ENCODE measurements around the gene GNG2.

The GNG2 gene

DNA sequence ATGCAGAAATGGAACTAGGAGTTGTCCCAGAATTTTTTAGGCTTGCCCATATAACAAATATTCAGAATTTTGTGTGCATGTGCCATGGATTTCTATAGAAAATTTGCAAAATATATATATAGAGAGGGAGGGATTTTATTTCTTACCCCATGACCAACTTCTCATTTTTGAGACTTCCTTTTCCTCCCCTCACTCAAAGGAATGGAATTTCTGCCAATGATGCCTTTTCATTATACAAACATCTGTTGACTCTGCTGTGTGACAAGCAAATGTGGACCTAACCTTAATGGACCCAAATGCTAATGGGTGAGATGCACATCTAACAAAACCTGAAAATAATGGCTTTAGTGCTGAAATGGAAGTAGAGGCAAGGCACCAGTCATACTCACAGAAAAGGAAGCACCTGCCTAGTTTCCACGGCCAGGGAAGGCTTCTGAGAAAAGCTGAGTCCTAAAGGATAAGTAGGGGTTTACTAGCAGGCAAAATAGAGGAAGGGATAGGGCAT, 3.6 kb upstream of the GNG2 start:
- no peak for DNase-seq (ENCODE audit: low read depth)

DNA sequence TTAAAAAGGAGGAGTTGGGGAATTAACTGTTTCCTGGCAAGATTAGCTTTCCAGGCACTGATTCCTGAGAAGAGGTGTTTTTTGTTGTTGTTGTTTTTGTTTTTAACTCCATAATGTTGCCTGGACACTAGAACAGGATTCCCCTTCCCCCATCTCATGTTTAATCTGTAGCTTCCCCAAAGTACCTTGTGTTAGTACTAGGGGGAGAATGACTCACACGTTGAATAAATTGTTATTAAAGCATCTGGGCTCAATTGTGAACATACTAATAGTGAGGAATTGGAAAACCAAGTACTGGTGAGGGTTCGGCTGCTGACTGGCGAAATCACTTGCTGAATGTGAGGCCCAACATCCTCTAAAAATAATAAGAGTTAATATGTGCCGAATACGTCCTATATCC, 1.3 kb upstream of the GNG2 start:
- DNase-seq (ENCODE audit: low read depth), result no peak

DNA sequence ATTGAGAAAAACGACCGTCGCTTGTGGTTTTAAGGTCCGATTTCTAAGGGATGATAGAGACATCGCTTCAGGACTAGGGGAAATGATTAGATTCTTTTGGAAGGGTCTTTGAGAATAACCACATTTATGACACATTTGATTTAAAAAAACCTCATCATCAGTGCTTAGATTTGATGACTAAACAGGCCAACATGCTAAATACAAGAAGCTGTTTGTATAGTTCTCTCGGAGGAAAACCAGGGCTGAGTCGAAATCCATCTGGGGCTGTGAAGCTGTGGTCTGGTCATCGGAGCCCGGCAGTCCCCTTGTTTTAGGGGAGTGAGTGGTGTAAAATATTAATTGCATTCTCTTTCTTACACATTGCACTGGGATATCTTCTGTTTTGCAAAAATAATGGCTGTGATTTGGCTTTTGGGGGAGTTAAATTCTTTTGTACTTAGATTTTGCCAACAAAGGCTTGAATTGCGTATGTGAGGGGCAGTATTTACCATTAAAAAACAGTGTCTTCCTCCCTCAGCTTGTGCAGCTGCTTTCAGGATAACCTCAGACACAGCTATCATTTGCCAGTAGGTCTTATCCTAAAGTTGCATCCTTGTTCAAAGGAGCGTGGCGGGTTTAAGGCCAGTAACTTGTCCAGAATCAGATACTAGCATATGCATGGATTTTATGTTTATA, 550 bp downstream of the GNG2 start:
- DNase-seq (ENCODE audit: low read depth), result no peak

DNA sequence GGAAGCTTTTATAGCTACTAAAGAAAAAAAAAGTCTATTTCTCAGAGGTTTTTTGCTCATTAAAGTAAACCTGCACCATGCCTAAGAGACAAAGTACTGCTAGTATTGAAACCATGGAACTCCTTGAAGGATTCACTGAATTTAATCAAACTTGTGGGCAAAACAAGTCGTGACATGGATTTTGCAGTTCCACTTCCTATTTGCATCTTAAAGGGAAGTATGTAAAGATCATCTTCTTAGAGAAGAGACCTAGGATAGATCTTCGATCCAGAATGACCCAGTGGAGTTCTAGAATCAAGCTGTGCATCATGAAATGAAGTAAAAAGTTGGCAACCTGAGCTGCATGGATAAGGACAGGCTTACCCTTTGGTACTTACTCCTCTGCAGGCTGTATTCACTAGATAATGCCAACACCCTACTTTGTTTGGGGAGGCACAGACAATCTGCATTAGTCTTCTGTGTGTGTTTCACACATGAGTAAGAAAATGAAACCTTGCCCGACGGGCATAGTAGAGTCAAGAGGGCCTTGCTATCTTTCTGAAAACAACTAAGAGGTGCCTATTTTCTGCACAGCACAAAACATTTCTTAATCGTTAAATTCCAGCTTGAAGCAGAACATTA, 1.9 kb downstream of the GNG2 start:
- DNase-seq (ENCODE audit: low read depth), result no peak

DNA sequence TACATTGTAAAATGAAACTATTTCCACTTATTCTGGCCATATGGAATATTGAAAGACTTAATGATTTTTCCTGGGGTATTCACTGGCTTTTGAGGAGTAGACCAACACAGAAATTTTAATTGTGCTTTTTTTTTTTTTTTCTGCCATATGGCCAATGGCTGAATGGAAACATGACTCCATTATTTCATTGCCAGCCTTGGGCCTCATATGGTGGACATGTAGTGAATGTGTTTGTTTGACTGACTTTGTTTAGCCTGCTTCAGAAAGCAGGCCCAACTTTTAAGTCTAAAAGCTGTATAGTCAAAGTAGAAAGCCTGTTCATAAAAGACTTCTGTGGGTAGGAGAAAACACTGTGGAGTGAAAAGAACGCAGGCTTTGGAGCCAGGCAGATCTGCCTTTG, 2.4 kb downstream of the GNG2 start:
- no peak for DNase-seq (ENCODE audit: low read depth)

DNA sequence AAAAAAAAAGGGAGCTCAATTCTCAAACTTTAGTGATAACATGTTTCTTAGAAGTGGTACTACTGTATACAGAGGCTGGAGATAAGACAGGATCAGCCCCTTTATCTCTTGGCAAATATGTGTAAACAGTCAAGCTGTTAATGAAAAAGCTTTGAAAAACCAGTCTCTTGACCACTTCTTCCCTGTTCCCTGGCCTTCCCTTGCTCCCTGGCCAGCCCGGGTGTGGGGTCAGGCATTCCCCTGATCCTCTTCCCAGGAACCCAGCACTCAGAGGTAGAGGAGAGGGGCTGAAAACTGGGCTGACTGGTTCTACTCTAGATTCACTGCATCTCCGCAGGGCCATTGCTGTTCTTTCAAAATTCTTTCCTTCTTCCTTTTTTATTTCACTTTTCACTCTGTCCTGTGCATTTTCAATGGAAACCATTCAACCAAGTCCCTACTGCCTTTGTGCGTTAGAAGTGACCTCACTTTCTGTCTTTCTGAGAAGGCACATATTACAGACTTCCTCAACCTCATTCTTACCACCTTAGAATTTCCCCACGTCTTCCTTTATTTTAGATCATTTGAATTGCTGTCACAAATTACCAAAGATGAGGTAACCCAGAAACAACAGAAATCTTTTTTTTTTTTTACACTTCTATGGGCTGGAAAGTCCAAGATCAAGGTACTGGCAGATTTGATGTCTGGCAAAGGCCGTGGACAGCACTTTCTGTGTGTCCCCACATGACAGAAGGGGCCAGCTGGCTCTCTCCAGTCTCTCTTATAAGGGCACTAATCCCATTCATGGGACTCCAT, 5.7 kb downstream of the GNG2 start:
- DNase-seq (ENCODE audit: low read depth), result no peak

DNA sequence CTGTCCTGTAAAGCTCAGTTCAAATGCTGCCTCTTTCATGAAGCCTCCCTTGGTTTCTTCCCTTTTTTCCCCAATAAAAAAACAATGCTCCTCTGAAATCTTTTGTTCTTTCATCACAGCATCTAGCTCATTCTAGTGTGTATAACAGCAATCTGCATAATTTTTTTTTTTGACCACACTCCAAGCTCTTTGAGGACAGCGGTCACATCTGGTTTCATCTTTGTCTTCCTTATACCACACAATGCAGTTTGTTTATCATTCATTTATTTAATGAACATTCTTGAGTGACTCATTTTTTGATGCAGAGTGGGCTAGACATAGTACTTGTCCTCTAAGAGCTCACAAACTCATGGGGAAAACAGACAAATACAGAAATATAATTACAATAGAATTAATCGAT, 7.3 kb downstream of the GNG2 start:
- no peak for DNase-seq (ENCODE audit: low read depth)

DNA sequence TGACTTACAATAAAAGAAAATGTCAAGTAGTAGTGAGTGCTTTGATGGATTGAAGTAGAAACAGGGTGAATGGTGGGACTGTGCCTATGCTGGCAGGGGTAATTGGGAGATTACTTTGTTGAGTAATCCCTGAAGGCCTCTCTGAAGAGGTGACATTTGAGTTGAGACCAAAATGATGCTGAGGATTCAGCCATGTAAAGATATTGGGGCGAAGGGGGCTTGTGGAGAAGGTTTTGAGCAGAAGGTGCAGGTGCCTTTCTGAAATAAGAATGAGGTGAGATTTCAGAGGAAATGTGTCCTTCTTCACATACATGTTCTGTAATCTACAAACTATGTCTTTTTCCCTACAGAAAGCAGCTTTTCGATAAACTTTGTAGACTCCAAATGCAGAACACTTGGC, 8.0 kb downstream of the GNG2 start:
- DNase-seq (ENCODE audit: low read depth), result no peak

DNA sequence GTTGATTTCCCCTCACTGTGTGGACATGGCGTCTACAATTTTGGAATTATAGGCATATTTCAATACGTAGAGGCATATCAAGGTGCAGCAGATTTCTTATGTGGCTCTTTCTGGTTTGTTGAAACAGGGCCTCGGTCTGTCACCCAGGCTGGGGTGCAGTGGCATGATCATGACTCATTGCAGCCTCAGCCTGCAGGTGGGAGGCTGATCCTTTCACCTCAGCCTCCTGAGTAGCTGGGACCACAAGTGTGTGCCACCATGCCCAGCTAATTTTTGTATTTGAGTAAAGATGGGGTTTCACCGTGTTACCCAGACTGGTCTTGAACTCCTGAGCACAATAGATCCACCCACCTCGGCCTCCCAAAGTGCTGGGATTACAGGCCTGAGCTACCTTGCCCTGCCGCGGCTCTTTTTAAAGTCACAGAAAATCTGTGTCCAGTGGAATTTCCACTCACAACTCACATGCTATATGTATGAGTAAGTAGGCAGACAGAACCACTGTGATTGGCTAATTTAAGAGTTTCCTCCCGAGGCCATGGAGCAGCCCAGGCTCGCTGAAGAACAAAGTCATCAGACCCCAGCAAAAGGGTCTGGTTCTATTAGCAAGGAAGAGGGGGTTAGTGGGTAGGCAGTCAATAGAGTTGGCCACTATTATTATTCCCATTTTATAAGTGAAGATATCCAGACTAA, 9.1 kb downstream of the GNG2 start:
- DNase-seq (ENCODE audit: low read depth), result no peak

DNA sequence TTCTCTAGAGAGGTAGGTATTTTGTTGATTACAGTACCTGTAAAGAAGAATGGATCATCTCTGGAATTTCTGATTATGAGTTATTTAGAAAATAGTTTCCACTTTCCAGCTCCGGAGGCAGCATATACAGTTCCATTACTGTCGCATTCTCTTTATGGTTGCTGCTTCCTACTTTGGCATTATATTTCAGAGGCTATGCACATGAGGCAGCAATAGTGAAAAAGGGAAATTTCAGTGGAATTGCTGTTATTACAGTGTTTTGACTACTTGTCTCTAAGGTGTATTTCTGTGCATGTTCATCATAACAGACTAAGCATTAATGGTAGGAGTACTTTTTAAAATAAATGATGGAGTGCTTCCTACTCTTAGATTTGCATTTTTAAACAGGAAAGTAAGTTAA, 10.2 kb downstream of the GNG2 start:
- DNase-seq (ENCODE audit: low read depth), result no peak

DNA sequence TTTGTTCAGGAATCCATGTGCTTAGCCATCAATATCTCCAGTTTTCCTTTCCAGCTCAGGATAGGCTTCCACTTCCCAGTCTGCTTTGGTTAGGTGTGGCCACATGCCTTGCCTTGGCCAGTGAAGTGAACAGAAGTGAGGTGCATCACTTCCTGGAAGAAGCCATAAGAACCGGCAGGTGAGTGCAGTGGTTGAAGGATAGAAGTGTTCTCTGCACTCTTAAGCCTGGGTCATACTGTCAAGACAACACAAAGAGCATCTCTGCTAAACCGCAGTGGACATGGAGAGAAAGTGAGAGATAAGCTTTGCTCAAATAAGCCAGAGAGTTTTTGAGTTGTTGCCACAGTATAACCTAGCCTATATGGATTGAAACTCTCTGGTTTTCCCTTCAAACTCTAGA, 11.4 kb downstream of the GNG2 start:
- DNase-seq (ENCODE audit: low read depth), result no peak

DNA sequence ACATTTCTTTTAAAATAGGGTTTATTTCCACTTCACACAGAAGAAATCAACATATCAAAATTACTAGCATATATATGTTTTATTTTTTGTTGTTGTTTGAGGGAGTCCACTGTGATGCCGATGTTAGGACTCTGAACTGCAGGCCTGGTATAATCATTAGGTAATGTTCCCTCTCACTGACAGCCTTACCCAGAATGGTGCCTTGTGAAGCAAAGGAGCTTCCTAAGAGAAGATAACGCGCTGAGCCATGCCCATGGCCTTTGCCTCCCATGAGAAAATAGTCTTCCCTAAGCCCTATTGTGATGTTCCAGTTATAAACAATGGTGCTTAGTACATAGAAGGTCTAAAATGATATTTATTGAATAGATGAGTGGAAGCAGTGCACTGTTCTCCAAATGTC, 12.0 kb downstream of the GNG2 start:
- no peak for DNase-seq (ENCODE audit: low read depth)

DNA sequence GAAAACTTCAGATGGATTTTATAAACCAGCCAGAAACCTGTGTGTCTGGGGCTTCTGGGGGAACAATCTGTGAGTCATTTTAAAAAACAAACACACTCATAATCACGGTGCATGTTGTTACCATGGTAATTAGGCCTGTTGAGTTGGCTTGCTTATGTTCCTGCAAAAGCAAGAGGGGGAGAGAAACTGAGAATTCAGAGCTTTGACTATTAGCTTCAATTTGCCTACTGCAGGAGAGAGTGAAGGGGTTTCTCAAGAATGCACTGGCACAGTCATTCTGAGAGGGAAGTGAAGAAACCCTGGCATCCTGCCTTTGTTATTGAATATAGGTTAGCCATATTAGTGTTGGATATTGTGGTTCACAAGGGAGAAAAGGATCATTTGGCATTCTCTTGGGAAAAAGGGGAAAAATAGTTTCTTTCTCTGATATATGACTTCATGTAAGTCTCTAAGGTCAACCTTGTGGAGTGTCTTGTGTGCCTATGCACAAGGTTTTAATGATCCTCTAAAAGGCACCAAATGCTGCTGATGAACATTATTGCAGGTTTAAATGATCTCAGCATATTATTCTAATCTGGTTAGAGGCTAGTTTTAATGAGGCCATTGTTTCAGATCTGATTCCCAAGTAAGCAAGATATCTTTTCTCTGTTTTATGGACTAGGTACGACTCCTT, 12.9 kb downstream of the GNG2 start:
- no peak for DNase-seq (ENCODE audit: low read depth)

DNA sequence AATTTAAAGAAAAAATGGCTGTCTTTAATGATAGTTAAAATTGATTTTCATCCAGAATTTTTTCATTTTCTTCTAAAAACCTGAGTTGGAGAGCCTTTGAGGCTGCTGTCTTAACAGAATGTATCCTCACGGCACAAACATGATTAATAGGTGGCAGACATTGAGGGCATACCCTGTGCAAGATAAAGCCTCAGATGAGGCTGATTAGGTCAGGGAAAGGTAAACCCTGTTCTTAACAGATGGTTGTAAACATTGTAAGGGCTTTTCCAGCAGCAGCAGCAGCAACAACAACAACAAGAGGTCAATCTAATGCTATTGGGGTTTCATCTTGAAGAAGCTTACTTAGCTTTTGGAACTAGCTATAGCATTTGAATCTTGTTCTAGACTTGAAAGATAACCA, 17.4 kb downstream of the GNG2 start:
- no peak for DNase-seq (ENCODE audit: low read depth)

DNA sequence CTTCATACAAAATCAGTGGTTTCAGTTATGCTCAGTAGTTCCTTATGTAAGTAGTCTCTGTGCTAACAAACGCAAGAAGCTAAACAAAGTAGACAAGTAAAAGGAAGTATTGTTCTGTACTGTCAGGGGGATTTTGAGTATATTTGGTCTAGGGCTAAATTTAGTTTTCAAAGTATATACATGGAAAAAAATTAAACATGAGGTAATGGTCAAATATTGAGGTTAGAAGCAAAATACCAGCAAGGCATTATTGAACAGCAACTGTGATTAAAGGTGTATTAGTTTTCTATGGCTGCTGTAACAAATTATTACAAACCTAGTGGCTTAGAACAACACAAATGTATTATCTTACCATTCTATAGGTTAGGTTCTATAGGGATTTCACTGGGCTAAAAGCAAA, 18.8 kb downstream of the GNG2 start:
- DNase-seq (ENCODE audit: low read depth), result no peak

DNA sequence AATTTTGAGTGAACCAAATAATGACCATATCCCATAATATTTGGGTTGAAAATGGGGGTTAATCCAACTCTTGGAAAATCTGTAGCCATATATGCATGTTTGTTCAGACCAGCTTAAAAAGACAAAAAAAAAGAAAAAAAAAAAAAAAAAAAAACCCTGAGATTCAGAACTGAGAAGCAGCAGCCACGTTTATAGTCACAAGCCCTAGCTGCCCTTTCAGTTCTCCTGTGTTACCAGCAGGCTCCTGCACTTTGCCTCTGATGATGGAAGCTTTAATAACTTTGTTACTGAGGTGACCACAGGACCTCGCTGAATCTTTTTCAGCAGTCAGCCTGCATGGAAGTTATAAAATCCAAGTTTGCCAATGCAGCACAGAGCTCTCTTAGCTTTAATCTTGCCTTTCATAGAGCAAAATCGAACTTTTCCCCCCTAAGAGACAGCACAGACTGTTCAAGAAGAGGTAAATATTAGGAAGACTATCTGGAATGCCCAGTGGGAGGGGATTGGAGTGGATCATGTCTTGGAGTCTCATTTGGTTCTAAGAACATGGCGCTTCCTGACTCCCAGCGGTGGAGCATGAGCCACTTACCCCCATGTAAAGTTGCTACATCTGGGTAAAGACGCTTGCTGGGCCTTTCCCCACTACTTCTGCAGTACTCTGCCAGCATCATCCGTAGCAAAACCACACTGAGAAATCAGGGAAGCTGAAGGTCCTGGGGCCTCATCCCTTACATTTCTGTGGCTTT, 20.6 kb downstream of the GNG2 start:
- DNase-seq (ENCODE audit: low read depth), result no peak

DNA sequence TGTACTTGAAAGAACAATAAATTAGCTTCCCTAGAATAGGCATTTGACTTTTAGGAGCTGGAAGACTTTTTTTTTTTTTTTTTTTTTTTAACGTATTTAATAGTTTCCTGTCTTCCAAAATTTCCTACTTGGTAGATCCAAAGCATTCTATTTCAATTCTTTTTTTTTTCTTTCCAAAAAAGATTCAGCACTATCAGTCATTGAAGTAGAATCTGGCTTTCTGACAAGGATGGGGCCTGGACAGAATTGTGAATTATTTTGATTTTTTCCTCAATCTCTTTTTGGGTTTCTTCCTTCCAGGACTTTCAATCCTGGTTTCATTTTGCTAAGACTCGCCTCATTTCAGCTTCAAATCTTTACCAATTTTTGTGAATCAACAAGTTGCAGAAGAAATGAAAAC, 21.2 kb downstream of the GNG2 start:
- DNase-seq (ENCODE audit: low read depth), result no peak

DNA sequence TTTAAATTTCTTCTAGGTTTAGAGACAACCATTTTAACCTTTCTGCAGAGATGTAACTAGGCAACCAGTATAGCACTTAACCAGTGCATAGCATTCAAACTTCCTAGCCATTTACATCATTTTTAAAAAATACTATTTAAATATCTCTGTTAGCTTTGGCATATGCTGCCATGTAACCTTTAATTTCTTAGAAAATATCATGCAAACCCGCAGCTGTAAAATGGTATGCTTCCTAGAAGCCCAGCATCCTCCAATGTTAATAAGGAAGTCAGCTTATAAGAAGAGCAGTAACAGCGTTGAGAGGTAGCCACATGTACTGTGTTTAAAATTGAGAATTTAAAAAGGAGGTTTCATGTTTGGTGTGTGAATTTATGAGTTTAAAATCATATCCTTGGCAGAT, 22.8 kb downstream of the GNG2 start:
- DNase-seq (ENCODE audit: low read depth), result no peak

DNA sequence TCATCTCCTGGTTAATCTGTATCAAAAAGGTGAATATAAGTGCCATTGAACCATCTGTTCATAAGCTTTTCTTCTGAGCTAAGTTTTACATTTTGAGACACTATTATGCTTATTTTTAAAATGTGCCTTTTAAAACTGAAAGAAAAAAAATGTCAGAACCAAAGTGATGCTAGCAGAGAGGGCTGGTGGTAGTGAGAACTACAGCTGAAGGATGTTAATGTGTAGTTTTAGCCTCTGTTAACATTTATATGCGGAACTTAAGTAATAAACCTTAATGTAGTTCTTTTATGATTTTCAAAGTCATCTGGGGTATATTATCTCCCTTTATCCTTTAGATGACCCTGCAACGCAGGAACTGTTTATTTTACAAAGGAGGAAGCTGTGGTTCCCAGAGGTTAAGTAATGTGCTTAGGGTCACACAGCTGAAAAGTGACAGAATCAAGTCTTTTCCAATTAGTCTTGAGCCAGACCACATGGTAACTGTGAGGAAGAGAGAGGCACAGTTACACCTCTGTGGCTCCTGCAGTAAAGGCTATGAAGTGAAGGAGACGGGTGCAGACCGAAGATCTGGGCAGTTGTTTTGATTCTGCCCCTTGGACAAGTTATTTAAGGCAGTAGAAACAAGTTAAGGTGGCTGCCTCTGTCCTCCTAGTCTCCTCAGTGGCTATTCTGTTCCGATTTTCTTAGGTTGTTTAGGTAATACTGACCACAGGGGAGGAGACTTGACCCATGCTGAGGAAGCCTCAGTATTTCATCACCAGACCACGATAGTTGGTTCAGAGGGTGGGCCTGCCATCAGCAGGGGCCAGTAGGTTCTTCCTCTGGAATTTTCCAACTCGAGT, 23.9 kb downstream of the GNG2 start:
- DNase-seq (ENCODE audit: low read depth), result no peak

DNA sequence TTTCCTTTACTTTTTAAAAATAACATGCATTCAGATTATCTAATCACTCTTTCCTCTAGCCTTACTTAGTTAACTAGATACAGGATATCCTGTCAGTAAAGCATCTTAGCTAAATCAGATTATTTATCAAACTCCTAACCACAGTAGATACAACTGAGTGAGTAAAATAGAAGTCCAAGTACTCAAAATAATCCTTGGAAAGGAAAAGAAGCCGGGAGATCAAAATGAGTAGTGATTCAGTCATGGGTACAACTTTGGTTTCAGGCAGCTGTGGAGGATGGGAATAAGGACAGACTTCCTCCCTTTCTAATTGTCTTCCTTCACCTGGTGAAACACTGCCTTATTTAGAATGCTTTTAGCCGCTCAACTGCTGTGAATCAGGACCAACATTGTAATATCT, 29.4 kb downstream of the GNG2 start:
- DNase-seq (ENCODE audit: low read depth), result no peak

DNA sequence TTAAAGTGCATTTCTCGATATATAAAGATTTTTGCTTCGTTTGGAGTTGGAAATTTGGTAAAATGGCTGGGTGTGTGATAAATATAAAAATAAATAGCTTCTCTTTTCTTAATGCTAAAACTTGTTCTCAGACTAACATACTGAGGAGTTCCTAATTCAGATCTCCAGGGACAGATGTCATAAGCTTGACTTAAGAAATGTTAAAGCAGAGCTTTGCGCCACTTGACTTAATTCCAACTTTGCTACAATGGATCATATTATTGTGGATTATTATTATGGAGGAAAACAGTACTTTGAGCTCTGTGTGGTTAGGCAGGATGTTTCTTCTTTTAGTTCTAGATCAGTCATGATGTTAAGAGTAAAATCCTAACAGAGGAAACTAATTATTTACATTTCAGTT, 33.8 kb downstream of the GNG2 start:
- DNase-seq (ENCODE audit: low read depth), result no peak
